Ascending aorta (tissue), 2 donors: Measurements from ENCODE around the gene CALU. TPM values are rescaled to one million over a fixed set of nuclear protein-coding genes. Genes with fewer than 3 reads are reported as not detected.

Source experiments
- DNase-seq, 2 donors: peaks; one replicate each; pipeline ENCODE4 v3.0.0-alpha.2; 2019; ENCODE audit warnings: low spot score in 2 of 2
- H3K27ac ChIP-seq, 2 donors: fragments of 200-600 bp; sonication (generic); one replicate each; pipeline ENCODE4 v1.5.1; 2016 to 2017; ENCODE audit warnings: mild to moderate bottlenecking in 1 of 2
- H3K27me3 ChIP-seq: fragments of 200-600 bp; sonication (generic); one replicate; pipeline ENCODE4 v1.5.1; 2017
- H3K36me3 ChIP-seq, 2 donors: fragments of 200-600 bp; sonication (generic); one replicate each; pipeline ENCODE4 v1.5.1; 2016
- H3K4me1 ChIP-seq, 2 donors: fragments of 200-600 bp; sonication (generic); one replicate each; pipeline ENCODE4 v1.5.1; 2016 to 2017; ENCODE audit warnings: mild to moderate bottlenecking in 1 of 2
- H3K4me3 ChIP-seq, 2 donors: fragments of 200-600 bp; sonication (generic); one replicate each; pipeline ENCODE4 v1.5.1; 2016 to 2017; ENCODE audit warnings: mild to moderate bottlenecking in 1 of 2
- H3K9me3 ChIP-seq, 2 donors: fragments of 200-600 bp; sonication (generic); one replicate each; pipeline ENCODE4 v1.5.1; 2016
- CTCF ChIP-seq, 3 experiments: fragments of 200-600 bp in 2 of 3; fragments of 450-650 bp in 1 of 3; sonication (generic) in 2 of 3; IDR thresholded peaks; one replicate each; pipeline ENCODE4 v1.5.1; 2016 to 2019; ENCODE audit warnings: antibody characterized with exemption in 3 of 3, mild to moderate bottlenecking in 1 of 3, moderate library complexity in 1 of 3
- intact Hi-C: fragments of 100-400 bp; cut with DNase I; formaldehyde crosslinking; loops from one replicate; pipeline ENCODE4 v1.15.1; 2023
- total RNA-seq: library from RNA; depleted of rRNA; stranded (reverse); fragments of >200 nt; gene quantifications from one replicate; pipeline ENCODE4 v1.1.0, GENCODE V29; 2016

The CALU gene
- total RNA-seq, 1 donor from 2014 or later = 82.8 TPM

GRCh38 chr7:128804484-128804883 lies 65.3 kb downstream of the CALU start:
- Histone ChIP-seq H3K27me3 (no peaks in the 10 kb centered on the region), H3K4me3 (no peak overlapping the region), H3K36me3 (peaks cover 8 to 9% of the 10 kb centered on the region in 2 donors), H3K4me1 (no peaks in the 10 kb centered on the region), H3K9me3 (no peaks in the 10 kb centered on the region), H3K27ac (no peak overlapping the region)
- intact Hi-C loops = no loop called here
- no peak for DNase-seq
- no peak for TF ChIP-seq CTCF (IDR thresholded peaks at IDR 0.05)

- Histone ChIP-seq H3K27me3 (no peaks in the 10 kb centered on the region), H3K36me3 (peaks cover 8 to 9% of the 10 kb centered on the region in 2 donors)
- intact Hi-C loops = no loop called here
These were observed 66.1 kb downstream of the CALU start for GRCh38 chr7:128805225-128805624.

GRCh38 chr7:128807191-128807590 lies 68.0 kb downstream of the CALU start:
- intact Hi-C loops = no loop called here

More at GRCh38 chr7:128805225-128805624, 66.1 kb downstream of the CALU start:
- Histone ChIP-seq H3K4me3 (no peak overlapping the region), H3K27ac (no peak overlapping the region), H3K9me3 (no peaks in the 10 kb centered on the region), H3K4me1 (no peaks in the 10 kb centered on the region)
- TF ChIP-seq CTCF (IDR thresholded peaks at IDR 0.05) = no peak
- no peak for DNase-seq

DNA sequence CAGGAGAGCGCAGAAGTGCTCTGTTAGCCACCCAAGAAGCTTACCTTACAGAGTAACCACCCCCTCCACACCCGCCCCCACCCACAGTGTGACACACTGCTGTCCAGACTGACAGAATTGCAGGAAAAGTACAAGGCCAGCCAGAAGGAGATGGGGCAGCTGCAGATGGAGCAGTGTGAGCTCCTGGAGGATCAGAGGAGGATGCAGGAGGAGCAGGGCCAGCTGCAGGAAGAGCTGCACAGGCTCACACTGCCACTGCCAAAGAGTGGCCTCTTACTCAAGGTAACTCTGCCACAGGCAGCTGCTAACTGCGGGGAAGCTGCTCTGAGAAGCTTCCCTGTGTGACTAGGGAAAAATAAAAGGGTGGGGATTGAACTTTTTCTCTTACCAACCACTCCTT lies 70.2 kb downstream of the CALU start:
- DNase-seq = no peak
- Histone ChIP-seq H3K4me1 (no peaks in the 10 kb centered on the region), H3K9me3 (no peaks in the 10 kb centered on the region), H3K36me3 (peaks cover 8 to 9% of the 10 kb centered on the region in 2 donors), H3K27me3 (no peaks in the 10 kb centered on the region), H3K27ac (no peak overlapping the region), H3K4me3 (no peak overlapping the region)
- intact Hi-C loops = no loop called here
- no peak for TF ChIP-seq CTCF (IDR thresholded peaks at IDR 0.05)

More at GRCh38 chr7:128807191-128807590, 68.0 kb downstream of the CALU start:
- no peaks in the 10 kb centered on the region for H3K27me3 ChIP-seq
- no peak overlapping the region for H3K4me3 ChIP-seq
- H3K9me3 ChIP-seq = no peaks in the 10 kb centered on the region
- no peaks in the 10 kb centered on the region for H3K4me1 ChIP-seq
- no peak for DNase-seq
- peaks cover 8 to 9% of the 10 kb centered on the region in 2 donors for H3K36me3 ChIP-seq
- no peak for TF ChIP-seq CTCF (IDR thresholded peaks at IDR 0.05)
- no peak overlapping the region for H3K27ac ChIP-seq

GRCh38 chr7:128810473-128810872 lies 71.3 kb downstream of the CALU start:
- Histone ChIP-seq H3K4me1 (no peaks in the 10 kb centered on the region), H3K27me3 (no peaks in the 10 kb centered on the region), H3K9me3 (no peaks in the 10 kb centered on the region), H3K27ac (no peak overlapping the region), H3K4me3 (no peak overlapping the region), H3K36me3 (peaks cover 8 to 9% of the 10 kb centered on the region in 2 donors)
- TF ChIP-seq CTCF (IDR thresholded peaks at IDR 0.05) = no peak
- intact Hi-C loops = no loop called here
- DNase-seq = no peak

DNA sequence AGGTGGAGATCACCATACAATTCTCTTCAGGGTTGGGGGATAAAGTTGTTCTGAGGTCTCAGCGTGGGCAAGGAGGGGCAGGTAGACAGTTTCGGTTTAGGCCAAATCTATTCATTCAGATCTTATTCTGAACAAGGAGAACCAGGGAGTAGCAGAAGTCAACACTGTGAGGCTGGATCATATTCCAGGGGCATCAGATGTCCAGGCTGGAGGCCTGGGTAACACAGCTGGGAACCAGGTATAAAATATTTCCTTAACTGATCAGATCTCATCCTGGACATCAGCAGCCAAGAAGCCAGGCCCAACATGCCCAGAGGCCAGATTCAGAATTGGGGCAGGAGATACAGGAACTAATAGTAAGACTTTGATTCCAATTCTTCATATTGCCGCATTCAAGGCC lies 71.8 kb downstream of the CALU start:
- H3K27ac ChIP-seq = no peak overlapping the region
- no peak for TF ChIP-seq CTCF (IDR thresholded peaks at IDR 0.05)
- H3K4me3 ChIP-seq = no peak overlapping the region
- no peaks in the 10 kb centered on the region for H3K4me1 ChIP-seq
- DNase-seq = no peak
- peaks cover 5% of the 10 kb centered on the region in 2 donors for H3K36me3 ChIP-seq
- no peaks in the 10 kb centered on the region for H3K27me3 ChIP-seq
- H3K9me3 ChIP-seq = no peaks in the 10 kb centered on the region
- intact Hi-C loops = no loop called here
